MG63 (cell line): Measurements from ENCODE around the gene AHRR. TPM values are rescaled to one million over a fixed set of nuclear protein-coding genes. Genes with fewer than 3 reads are reported as not detected.

Source experiments
- DNase-seq: peaks from one replicate; pipeline ENCODE4 v3.0.0-alpha.2; 2020
- H3K27me3 ChIP-seq: fragments of 250-450 bp; sonication (Bioruptor Pico); 2 replicates; pipeline ENCODE4 v1.5.1; 2020; ENCODE audit warnings: mild to moderate bottlenecking, moderate library complexity
- H3K36me3 ChIP-seq: fragments of 250-450 bp; sonication (Bioruptor Pico); 2 replicates; pipeline ENCODE4 v1.5.1; 2020; ENCODE audit warnings: mild to moderate bottlenecking, moderate library complexity
- H3K4me3 ChIP-seq: fragments of 250-450 bp; sonication (Bioruptor Pico); 2 replicates; pipeline ENCODE4 v1.5.1; 2020; ENCODE audit warnings: mild to moderate bottlenecking, moderate library complexity
- H3K9me3 ChIP-seq: fragments of 250-450 bp; sonication (Bioruptor Pico); 2 replicates; pipeline ENCODE4 v1.5.1; 2020; ENCODE audit warnings: mild to moderate bottlenecking, moderate library complexity
- total RNA-seq: library from RNA; depleted of rRNA; stranded (reverse); fragments of >200 nt; shearing (Covaris generic); gene quantifications from 2 replicates; pipeline ENCODE4 v1.2.3, GENCODE V29; 2014; ENCODE audit warnings: low replicate concordance

The AHRR gene
- total RNA-seq, 1 experiment from 2014 or later, result 24.5 TPM

DNA sequence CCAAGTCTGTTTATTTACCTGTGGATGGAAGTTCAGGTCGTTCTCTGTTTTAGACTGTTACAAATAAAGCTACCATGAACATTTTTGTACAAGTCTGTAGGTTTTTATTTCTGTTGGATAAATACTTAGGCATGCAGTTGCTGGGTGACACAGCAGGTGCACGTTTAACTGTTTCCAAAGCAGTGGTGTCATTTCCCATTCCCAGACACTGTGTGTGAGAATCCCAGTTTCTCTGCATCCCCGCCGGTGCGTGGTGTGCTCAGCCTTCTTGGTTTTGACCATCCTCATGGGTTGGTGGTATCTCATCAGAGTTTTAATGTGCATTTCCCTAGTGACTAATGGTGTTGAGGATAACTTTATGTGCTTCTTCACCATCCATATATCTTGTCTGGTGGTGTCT lies 27.2 kb downstream of the AHRR start:
- no peaks in the 10 kb centered on the region for H3K27me3 ChIP-seq
- no peaks in the 10 kb centered on the region for H3K9me3 ChIP-seq
- no peak for DNase-seq
- no peak overlapping the region for H3K4me3 ChIP-seq
- peaks cover 31% of the 10 kb centered on the region for H3K36me3 ChIP-seq

- no peak for DNase-seq
- no peaks in the 10 kb centered on the region for H3K27me3 ChIP-seq
- no peaks in the 10 kb centered on the region for H3K9me3 ChIP-seq
- H3K4me3 ChIP-seq, result no peak overlapping the region
- H3K36me3 ChIP-seq, result peaks cover 32% of the 10 kb centered on the region
These were observed 28.8 kb downstream of the AHRR start for GRCh38 chr5:350355-350754.

DNA sequence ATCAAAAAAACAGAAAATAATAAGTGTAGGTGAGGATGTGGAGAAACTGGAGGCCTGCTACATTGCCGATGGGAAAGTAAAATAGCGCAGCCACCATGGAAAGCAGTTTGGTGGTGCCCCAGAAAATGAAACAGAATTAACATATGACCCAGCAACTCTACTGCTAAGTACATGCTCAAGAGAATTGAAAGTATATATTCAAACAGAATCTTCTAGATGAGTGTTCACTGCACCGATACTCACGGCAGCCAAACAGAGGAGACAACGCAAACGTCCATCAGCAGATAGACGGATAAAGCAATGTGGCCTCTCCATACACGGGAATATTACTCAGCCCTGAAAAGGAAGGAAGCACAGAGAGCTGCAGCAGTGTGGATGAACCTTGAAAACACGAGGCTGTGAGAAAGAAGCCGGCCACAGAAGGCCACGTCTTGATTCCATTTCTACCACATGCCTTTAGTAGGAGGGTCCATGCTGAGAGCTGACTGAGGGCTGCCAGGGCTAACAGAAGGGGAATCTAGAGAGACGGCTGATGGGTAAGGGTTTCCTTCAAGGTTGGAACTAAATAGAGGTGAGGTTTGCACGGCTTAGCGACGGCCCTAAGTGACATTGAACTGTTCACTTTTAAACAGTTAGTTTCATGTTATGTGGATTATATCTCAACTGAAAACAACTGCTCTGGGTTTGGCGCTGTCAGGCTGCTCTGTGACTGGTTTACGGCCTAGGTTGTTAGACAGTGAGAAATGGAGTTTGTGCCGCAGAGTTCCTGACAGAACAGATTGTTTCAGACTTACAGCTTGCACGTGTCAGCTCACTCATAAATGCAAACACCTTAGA lies 29.8 kb downstream of the AHRR start:
- H3K27me3 ChIP-seq, result no peaks in the 10 kb centered on the region
- no peak overlapping the region for H3K4me3 ChIP-seq
- no peak for DNase-seq
- no peaks in the 10 kb centered on the region for H3K9me3 ChIP-seq
- H3K36me3 ChIP-seq, result peaks cover 32% of the 10 kb centered on the region

- Histone ChIP-seq H3K36me3 (peaks cover 29% of the 10 kb centered on the region), H3K27me3 (no peaks in the 10 kb centered on the region), H3K9me3 (no peaks in the 10 kb centered on the region), H3K4me3 (no peak overlapping the region)
- DNase-seq, result no peak
These were observed 30.4 kb downstream of the AHRR start for GRCh38 chr5:351921-352245.

DNA sequence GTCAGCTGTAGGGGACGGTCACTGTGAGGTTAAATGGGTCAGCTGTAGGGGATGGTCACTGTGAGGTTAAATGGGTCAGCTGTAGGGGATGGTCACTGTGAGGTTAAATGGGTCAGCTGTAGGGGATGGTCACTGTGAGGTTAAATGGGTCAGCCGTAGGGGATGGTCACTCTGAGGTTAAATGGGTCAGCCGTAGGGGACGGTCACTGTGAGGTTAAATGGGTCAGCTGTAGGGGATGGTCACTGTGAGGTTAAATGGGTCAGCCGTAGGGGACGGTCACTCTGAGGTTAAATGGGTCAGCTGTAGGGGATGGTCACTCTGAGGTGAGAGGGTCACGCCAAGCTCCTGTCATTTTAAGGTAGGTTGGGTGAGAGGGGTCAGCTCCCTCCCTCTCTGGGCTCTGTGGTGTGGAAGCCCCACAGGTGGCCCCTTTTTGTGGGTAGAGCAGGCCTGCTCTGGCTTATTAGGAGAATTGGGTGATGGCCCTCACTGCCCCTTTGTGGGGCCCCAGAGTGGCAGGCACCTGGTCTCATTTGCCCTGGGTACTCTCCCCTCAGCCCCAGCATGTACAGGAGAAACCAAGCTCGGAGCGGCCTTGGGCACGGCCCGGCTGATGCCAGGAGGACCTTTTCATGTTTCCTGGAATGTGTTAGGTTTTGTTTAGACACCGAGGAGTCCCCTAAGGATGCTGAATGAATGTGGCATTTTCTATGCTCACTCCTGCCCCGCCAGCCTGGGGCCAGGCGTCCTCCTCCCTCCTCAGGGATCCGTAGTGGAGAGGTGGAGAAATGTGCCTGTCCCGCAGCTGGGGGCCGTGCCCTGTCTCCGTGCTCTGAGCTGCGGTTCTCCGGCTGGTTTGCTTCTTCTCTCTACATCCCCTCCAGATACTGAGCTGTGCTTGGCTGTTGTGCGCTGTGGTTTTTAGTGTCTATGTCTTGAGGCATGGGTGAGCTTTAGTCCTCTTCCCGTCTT lies 31.4 kb downstream of the AHRR start:
- Histone ChIP-seq H3K9me3 (no peaks in the 10 kb centered on the region), H3K36me3 (peaks cover 24% of the 10 kb centered on the region), H3K27me3 (no peaks in the 10 kb centered on the region), H3K4me3 (no peak overlapping the region)
- no peak for DNase-seq

GRCh38 chr5:353612-354580 lies 32.4 kb downstream of the AHRR start:
- H3K36me3 ChIP-seq, result peaks cover 19% of the 10 kb centered on the region
- no peaks in the 10 kb centered on the region for H3K27me3 ChIP-seq

GRCh38 chr5:354581-355378 lies 33.3 kb downstream of the AHRR start:
- Histone ChIP-seq H3K4me3 (no peak overlapping the region), H3K27me3 (no peaks in the 10 kb centered on the region), H3K9me3 (no peaks in the 10 kb centered on the region), H3K36me3 (peaks cover 22% of the 10 kb centered on the region)
- no peak for DNase-seq

More at GRCh38 chr5:353612-354580, 32.4 kb downstream of the AHRR start:
- no peak for DNase-seq
- no peaks in the 10 kb centered on the region for H3K9me3 ChIP-seq
- H3K4me3 ChIP-seq, result no peak overlapping the region

DNA sequence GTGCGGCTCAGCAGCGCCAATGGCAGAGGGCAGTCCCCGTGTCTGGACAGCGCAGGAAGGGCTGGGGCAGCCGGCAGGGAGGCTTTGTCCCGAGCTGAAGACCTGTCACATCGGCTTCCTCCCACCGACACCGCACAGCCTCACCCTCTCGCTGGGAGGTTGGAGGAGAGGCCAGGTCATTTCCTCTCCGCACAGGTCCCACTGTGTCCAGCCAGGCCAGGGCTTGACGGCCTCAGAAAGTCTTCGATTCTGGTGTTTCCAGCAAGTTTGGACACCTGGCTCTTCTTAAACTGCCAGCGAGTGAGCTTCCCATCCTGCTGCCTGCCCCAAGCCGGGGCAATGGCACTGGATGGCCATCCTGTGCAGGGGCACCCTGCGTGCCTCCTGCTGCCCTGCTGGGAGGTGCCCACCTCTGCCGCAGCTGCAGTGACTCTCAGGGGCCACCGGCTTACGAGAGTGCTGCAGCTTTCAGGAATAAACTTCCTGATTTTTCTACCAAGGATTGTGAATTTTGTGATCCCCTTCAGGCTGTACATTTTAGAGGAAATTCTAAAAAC lies 33.9 kb downstream of the AHRR start:
- Histone ChIP-seq H3K9me3 (no peaks in the 10 kb centered on the region), H3K36me3 (peaks cover 26% of the 10 kb centered on the region), H3K27me3 (no peaks in the 10 kb centered on the region), H3K4me3 (no peak overlapping the region)
- no peak for DNase-seq

DNA sequence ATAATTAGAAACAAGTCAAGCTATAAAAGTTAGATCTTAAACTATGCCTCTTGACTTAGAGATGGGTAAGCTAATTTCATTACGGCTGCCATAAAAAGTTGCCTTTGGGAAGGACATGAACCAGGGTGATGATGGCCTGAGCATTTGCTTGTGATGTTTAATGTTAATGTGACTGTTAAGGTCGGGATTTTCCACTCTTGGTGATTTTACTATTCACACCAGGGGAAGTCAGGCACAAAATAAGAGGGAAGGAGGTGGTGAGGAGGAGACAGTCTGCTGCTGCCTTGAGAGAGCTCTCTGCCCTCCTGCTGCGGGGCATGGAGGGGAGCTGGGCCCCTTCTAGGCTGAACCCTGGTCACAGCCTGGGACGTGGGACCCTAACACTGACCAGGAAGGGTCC lies 34.4 kb downstream of the AHRR start:
- H3K36me3 ChIP-seq, result peaks cover 28% of the 10 kb centered on the region
- no peak for DNase-seq
- no peaks in the 10 kb centered on the region for H3K27me3 ChIP-seq
- H3K4me3 ChIP-seq, result no peak overlapping the region
- no peaks in the 10 kb centered on the region for H3K9me3 ChIP-seq

DNA sequence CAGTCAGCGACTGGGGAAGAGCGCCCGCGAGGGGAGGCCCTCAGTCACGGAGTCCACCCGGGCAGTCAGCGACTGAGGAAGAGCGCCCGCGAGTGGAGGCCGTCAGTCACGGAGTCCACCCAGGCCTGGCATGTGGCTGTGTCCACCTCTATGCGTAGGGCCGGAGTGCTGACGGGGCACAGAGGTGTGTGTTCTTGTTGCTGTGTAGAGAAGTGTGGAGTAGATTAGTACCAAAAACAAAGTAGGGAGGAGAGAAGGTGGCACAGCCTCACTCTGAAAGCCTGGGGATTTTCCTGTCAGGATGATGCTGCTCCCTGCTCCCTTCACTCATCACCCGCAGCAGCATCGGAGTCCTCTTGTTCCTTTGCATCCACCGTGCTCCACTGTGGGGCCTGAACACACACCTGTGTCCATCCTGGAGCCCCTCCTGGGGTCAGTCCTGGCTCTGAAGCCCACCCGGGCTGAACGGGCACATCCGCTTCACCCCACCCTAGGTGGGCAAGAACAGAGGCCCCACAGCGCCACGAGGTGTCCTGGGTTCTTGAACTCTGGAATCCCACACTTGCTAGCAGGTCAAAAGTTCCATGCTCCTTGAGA lies 37.9 kb downstream of the AHRR start:
- no peaks in the 10 kb centered on the region for H3K27me3 ChIP-seq
- H3K4me3 ChIP-seq, result no peak overlapping the region
- no peak for DNase-seq
- peaks cover 7% of the 10 kb centered on the region; the same call in 1 of the 2 replicates for H3K9me3 ChIP-seq
- H3K36me3 ChIP-seq, result peaks cover 52% of the 10 kb centered on the region

GRCh38 chr5:360257-361027 lies 38.9 kb downstream of the AHRR start:
- Histone ChIP-seq H3K27me3 (no peaks in the 10 kb centered on the region), H3K36me3 (peaks cover 57% of the 10 kb centered on the region), H3K4me3 (no peak overlapping the region), H3K9me3 (peaks cover 13% of the 10 kb centered on the region; the same call in 1 of the 2 replicates)
- DNase-seq, result no peak

DNA sequence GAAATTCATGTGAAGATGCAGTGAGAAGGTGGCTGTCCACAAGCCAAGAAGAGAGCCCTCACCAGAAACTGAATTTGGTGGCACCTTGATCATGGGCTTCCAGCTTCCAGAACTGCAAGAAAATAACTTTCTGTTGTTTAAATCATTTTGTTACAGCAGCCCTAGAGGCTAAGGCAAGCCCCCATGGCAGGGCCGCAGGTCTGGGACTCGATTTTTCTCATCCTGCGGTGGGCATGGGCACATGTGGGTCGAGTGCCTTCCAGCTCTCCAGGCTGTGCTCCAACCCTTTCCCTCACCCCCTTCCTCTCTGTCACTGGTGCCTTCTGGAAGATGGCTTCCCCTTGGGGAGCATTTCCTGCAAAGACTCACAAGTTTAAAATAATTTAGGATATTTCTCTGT lies 40.7 kb downstream of the AHRR start:
- DNase-seq, result no peak
- H3K36me3 ChIP-seq, result peaks cover 59% of the 10 kb centered on the region
- H3K4me3 ChIP-seq, result no peak overlapping the region
- no peaks in the 10 kb centered on the region for H3K27me3 ChIP-seq
- peaks cover 13% of the 10 kb centered on the region; the same call in 1 of the 2 replicates for H3K9me3 ChIP-seq

DNA sequence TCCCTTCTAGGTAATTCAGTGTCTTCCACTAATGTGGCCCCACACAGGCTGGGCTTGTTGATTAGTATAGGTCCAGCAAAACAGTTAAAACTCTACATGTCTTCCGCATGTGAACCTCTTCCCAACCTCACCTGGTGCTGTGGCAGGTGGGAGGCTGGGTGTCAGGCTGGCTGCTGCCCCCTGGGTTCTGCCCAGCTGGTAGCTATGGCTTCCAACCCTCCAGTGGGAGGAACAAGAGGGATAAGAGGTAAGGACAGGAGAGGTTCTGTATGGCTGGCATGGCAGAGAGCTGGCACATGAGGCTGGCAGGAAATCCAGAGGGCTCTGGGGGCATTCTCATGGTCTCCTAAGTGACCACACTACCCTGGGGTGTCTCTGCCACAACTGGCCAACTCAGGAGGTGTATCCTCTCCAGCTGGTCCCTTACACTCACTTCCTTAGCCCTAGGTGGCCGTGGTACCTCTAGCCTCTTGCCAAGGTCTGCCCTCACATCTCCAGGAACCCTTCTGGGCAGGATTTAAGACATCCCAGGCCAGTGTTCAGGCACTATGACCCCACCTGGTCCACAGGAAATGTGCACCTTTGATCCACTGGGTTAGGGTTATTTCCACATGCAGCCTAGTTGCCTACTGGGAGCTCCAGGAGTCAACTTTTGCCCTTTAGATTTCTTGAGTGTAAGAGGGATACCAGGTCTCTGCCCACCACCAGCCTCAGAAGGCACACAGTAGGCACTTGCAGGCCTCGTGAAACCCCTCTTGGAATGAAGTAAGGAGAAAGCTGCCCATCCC lies 41.7 kb downstream of the AHRR start:
- DNase-seq, result no peak
- Histone ChIP-seq H3K27me3 (no peaks in the 10 kb centered on the region), H3K4me3 (no peak overlapping the region), H3K9me3 (peaks cover 13% of the 10 kb centered on the region; the same call in 1 of the 2 replicates), H3K36me3 (peaks cover 59% of the 10 kb centered on the region)

GRCh38 chr5:364497-364896 lies 43.0 kb downstream of the AHRR start:
- H3K27me3 ChIP-seq, result no peaks in the 10 kb centered on the region
- peaks cover 13% of the 10 kb centered on the region; the same call in 1 of the 2 replicates for H3K9me3 ChIP-seq
- H3K4me3 ChIP-seq, result no peak overlapping the region
- no peak for DNase-seq
- peaks cover 61% of the 10 kb centered on the region for H3K36me3 ChIP-seq
